Right lobe of liver (tissue), 6 donors: Measurements from ENCODE around the gene INAVA. TPM values are rescaled to one million over a fixed set of nuclear protein-coding genes. Genes with fewer than 3 reads are reported as not detected.

Source experiments
- ATAC-seq, 4 donors: fragments of 200-7000 bp; cut with Tn5 transposase; one replicate each; pipeline ENCODE4 v1.9.1; 2020; ENCODE audit warnings: mild to moderate bottlenecking in 4 of 4, moderate library complexity in 4 of 4
- DNase-seq, 3 donors: peaks; one replicate each; pipeline ENCODE4 v3.0.0-alpha.2; 2020
- H3K27ac ChIP-seq, 3 donors: fragments of 200-600 bp; one replicate each; pipeline ENCODE4 v1.8.0; 2022
- H3K27me3 ChIP-seq, 2 donors: fragments of 200-600 bp; one replicate each; pipeline ENCODE4 v1.8.0; 2022
- H3K36me3 ChIP-seq, 4 donors: fragments of 200-600 bp; sonication (generic) in 1 of 4; one replicate each; pipeline versions ENCODE4 v1.5.1 to v1.8.0; 2017 to 2022; ENCODE audit warnings: control low read depth in 1 of 4
- H3K4me1 ChIP-seq, 4 donors: fragments of 200-600 bp; sonication (generic) in 1 of 4; one replicate each; pipeline versions ENCODE4 v1.5.1 to v1.8.0; 2017 to 2022; ENCODE audit warnings: control low read depth in 1 of 4
- H3K4me3 ChIP-seq, 3 donors: fragments of 200-600 bp; one replicate each; pipeline ENCODE4 v1.8.0; 2022
- H3K9me3 ChIP-seq, 4 donors: fragments of 200-600 bp; sonication (generic) in 1 of 4; one replicate each; pipeline versions ENCODE4 v1.5.1 to v1.8.0; 2017 to 2022; ENCODE audit warnings: control low read depth in 1 of 4
- CTCF ChIP-seq, 4 donors: fragments of 200-600 bp in 3 of 4; fragments of 450-650 bp in 1 of 4; IDR thresholded peaks; one replicate each; pipeline versions ENCODE4 v1.5.1 to v1.8.0; 2016 to 2022; ENCODE audit warnings: antibody characterized with exemption in 4 of 4, mild to moderate bottlenecking in 2 of 4
- POLR2A ChIP-seq: fragments of 450-650 bp; IDR thresholded peaks from one replicate; pipeline ENCODE4 v1.6.1; 2017; ENCODE audit warnings: antibody characterized with exemption, mild to moderate bottlenecking
- WGBS: methylation state at CpG from one replicate; pipeline ENCODE4 v1.1.6; 2018; ENCODE audit warnings: low coverage, low lambda C conversion rate; ENCODE audit not compliant: insufficient coverage; ENCODE audit errors: missing lambda C conversion rate; 5-methylcytosine and 5-hydroxymethylcytosine counted together
- intact Hi-C, 2 donors: fragments of 100-400 bp; cut with DNase I; formaldehyde crosslinking; loops; one replicate each; pipeline versions ENCODE4 v1.11.2 to v1.14.1; 2022
- long read RNA-seq: library from polyadenylated mRNA; unstranded; transcript quantifications from one replicate; pipeline ENCODE4 v2.0.0, GENCODE V29; 2019
- total RNA-seq, 6 experiments: library from RNA; depleted of rRNA in 2 of 6; stranded (reverse); fragments of >200 nt in 2 of 6; fragmentation: NEBNext Ultra II Directional in 3 of 6; extraction: Animal tissue kit (Norgen Biotek cat#: 25700) in 3 of 6; gene quantifications; one replicate each; pipeline versions ENCODE4 v1.1.0 to v1.2.4, GENCODE V29; 2016 to 2023
- donor health status: DM: no; HTN: yes; CAD: no.
- donor health status: DM: no; HTN: no; CAD: no.
- donor health status: DM: no; HTN: no; CAD: no.
- donor health status: DM: no; HTN: yes; CAD: no.
- donor health status: DM: no; HTN: yes; CAD: no.

Gene INAVA, protein sequence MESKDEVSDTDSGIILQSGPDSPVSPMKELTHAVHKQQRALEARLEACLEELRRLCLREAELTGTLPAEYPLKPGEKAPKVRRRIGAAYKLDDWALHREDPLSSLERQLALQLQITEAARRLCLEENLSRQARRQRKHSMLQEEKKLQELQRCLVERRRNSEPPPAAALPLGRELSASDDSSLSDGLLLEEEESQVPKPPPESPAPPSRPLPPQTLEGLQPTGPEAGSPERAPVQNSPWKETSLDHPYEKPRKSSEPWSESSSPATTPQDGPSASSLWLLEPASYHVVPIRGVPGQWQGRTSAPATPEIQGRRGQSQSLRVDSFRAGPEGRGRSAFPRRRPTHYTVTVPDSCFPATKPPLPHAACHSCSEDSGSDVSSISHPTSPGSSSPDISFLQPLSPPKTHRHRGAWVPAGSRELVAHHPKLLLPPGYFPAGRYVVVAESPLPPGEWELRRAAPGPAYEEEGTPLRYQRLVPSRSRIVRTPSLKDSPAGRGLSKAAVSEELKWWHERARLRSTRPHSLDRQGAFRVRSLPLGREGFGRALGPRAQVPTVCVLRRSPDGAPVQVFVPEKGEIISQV
- under 1 TPM; 0.29 to 0.55 (median 0.41) TPM for total RNA-seq
- long read RNA-seq: 0 reads

- H3K4me3 ChIP-seq: no peak within 1 kb of the TSS
- intact Hi-C loops: no loop called here
- H3K36me3 ChIP-seq: no peaks in the 10 kb centered on the region
- no peaks in the 10 kb centered on the region for H3K27me3 ChIP-seq
- ATAC-seq (no peak), DNase-seq (no peak)
- H3K4me1 ChIP-seq: peaks cover 0 to 28% (median 4%) of the 10 kb centered on the region in 4 donors
- H3K27ac ChIP-seq: no peak within 1 kb of the TSS
- 78% methylated on average over 3 of the region's 15 CpGs for WGBS
- no peak for TF ChIP-seq POLR2A
- no peak for TF ChIP-seq CTCF (IDR thresholded peaks at IDR 0.05)
- H3K9me3 ChIP-seq: no peaks in the 10 kb centered on the region
Measured at GRCh38 chr1:200894712-200895442, at the start of gene INAVA. INAVA (plus strand) TSS chr1:200894900; CDS start chr1:200898401, 3,501 bp downstream.

DNA sequence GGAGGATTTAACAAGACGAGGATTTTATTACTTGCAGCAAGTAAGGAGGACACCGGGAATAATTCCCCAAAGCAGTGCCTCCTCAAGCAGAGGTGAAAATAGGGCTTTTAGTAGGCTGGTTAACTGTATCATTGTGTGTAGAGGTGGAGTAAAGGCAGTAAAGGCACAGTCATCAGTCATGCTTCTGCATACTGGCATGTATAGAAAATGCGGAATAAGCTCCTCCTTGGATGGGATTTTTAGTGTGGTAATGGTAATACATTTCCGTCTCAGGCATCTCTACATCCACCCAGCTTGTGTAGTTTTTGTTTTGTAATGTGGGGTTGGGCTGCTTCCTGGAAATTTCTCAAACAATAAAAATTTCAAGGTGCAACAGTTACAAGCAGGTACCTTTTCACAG, 49.3 kb upstream of the INAVA start:
- intact Hi-C loops: no loop called here
- Histone ChIP-seq H3K36me3 (peaks cover 0 to 15% (median 6%) of the 10 kb centered on the region in 4 donors), H3K27ac (no peak overlapping the region), H3K4me3 (no peak overlapping the region), H3K27me3 (no peaks in the 10 kb centered on the region), H3K9me3 (no peaks in the 10 kb centered on the region), H3K4me1 (no peaks in the 10 kb centered on the region)
- TF ChIP-seq CTCF (IDR thresholded peaks at IDR 0.05) (no peak), POLR2A (no peak)
- no peak for DNase-seq
- 93% methylated on average over 3 of the region's 4 CpGs for WGBS
- ATAC-seq: no peak

- ATAC-seq: no peak
- no peak for DNase-seq
- 94% methylated on average over 1 of the region's 1 CpG for WGBS
- Histone ChIP-seq H3K9me3 (no peaks in the 10 kb centered on the region), H3K27ac (no peak overlapping the region), H3K4me3 (no peak overlapping the region), H3K27me3 (no peaks in the 10 kb centered on the region), H3K4me1 (no peaks in the 10 kb centered on the region), H3K36me3 (peaks cover 0 to 15% (median 7%) of the 10 kb centered on the region in 4 donors)
- intact Hi-C loops: no loop called here
- no peak for TF ChIP-seq CTCF (IDR thresholded peaks at IDR 0.05)
- no peak for TF ChIP-seq POLR2A
Measured at GRCh38 chr1:200846398-200846797, 48.3 kb upstream of the INAVA start.

DNA sequence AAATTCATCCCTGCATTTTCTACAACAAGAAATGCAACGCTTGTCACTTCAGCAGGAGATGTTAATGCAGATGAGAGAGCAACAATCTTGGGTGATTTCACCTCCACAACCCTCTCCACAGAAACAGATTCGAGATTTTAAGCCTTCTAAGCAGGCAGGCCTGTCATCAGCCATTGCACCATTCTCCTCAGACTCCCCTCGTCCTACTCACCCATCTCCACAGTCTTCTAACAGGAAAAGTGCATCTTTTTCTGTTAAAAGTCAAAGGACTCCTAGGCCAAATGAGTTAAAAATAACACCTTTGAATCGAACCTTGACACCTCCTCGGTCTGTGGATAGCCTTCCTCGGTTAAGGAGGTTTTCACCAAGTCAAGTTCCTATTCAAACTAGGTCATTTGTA, 45.3 kb upstream of the INAVA start:
- H3K27me3 ChIP-seq: no peaks in the 10 kb centered on the region
- WGBS: 86% methylated on average over 6 of the region's 6 CpGs
- H3K36me3 ChIP-seq: peaks cover 0 to 15% (median 7%) of the 10 kb centered on the region in 4 donors
- TF ChIP-seq CTCF (IDR thresholded peaks at IDR 0.05): no peak
- TF ChIP-seq POLR2A: no peak
- no peaks in the 10 kb centered on the region for H3K4me1 ChIP-seq
- ATAC-seq (no peak), DNase-seq (no peak)
- intact Hi-C loops: no loop called here
- H3K4me3 ChIP-seq: no peak overlapping the region
- H3K27ac ChIP-seq: no peak overlapping the region
- no peaks in the 10 kb centered on the region for H3K9me3 ChIP-seq
